Peyer's patch (tissue), 4 donors: Measurements from ENCODE around the gene ZNF219.

Source experiments
- CTCF ChIP-seq, 6 experiments: fragments of 450-650 bp in 4 of 6; fragments of 200-600 bp in 2 of 6; sonication (generic) in 1 of 6; IDR thresholded peaks; one replicate each; pipeline ENCODE4 v1.5.1; 2017 to 2019; ENCODE audit warnings: antibody characterized with exemption in 6 of 6, mild to moderate bottlenecking in 3 of 6, moderate library complexity in 1 of 6
- POLR2A ChIP-seq, 2 donors: fragments of 450-650 bp; IDR thresholded peaks; one replicate each; pipeline ENCODE4 v1.5.1; 2017; ENCODE audit warnings: antibody characterized with exemption in 2 of 2, mild to moderate bottlenecking in 2 of 2, moderate library complexity in 2 of 2

DNA sequence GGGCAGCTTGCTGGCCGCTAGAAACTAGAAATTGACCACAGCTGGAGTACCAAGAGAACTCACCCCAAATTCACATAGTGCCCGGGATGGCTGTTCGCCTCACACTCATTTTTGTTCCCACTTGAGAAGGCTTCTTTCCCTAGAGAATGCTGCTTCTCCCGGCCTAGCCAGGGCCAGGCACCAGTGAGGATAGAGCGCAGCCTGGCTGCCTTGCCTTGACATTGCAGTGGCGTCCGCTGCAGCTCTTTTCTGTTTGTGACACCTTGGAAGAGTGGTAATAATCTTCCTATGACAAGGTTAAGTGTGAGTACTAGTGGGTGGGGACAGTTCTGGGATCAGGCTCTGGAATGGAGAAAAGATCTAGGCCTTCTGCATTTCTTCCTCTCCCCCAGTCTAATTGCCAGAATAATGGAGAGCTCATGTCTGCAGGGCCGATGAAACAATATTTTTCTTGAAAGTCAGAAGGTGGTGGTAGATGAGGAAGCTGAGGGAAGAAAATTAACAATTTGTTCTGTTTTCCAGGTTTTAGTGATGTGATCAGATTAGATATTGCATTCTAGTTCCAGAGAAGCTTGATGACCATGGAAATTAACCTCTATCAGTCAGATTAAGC, 6.1 kb upstream of the ZNF219 start:
- TF ChIP-seq POLR2A (IDR thresholded peaks at IDR 0.05) (no peak), CTCF (IDR thresholded peaks at IDR 0.05) (peak; percentile 92 to 99 (median 96))
